Fibroblast of lung (primary cell): ENCODE measurements around the gene PLA1A. TPM values are rescaled to one million over a fixed set of nuclear protein-coding genes. Genes with fewer than 3 reads are reported as not detected.

ENCODE experiments used
- DNase-seq, 2 donors: peaks; one replicate each; pipeline versions ENCODE4 v3.0.0 to v3.0.0-alpha.2; 2010; ENCODE audit warnings: low read depth in 2 of 2
- H2AFZ ChIP-seq: 2 replicates; pipeline ENCODE4 v1.5.1; 2012; ENCODE audit warnings: low read length, control low read depth, inconsistent platforms
- H3K27ac ChIP-seq: 2 replicates; pipeline ENCODE4 v1.5.1; 2011; ENCODE audit warnings: low read length, control low read depth; ENCODE audit not compliant: insufficient read depth
- H3K27me3 ChIP-seq: 2 replicates; pipeline ENCODE4 v1.5.1; 2011; ENCODE audit warnings: mild to moderate bottlenecking, low read length; ENCODE audit not compliant: control insufficient read depth, insufficient read depth
- H3K36me3 ChIP-seq: 2 replicates; pipeline ENCODE4 v1.5.1; 2011; ENCODE audit warnings: low read length; ENCODE audit not compliant: control insufficient read depth, insufficient read depth
- H3K4me1 ChIP-seq: 2 replicates; pipeline ENCODE4 v1.5.1; 2011; ENCODE audit warnings: low read length; ENCODE audit not compliant: control insufficient read depth, insufficient read depth; ENCODE audit errors: extremely low read depth
- H3K4me2 ChIP-seq: 2 replicates; pipeline ENCODE4 v1.5.1; 2011; ENCODE audit warnings: low read length, control low read depth; ENCODE audit not compliant: insufficient read depth; ENCODE audit errors: extremely low read depth
- H3K4me3 ChIP-seq, 4 experiments: fragments of 200-600 bp in 1 of 4; sonication (generic) in 1 of 4; replicated peaks in 1 of 4; 2 replicates each; pipeline ENCODE4 v1.5.1; 2011 to 2016; ENCODE audit warnings: low read length in 4 of 4, low read depth in 3 of 4, mild to moderate bottlenecking in 3 of 4, control low read depth in 2 of 4, inconsistent platforms in 1 of 4, mixed read lengths in 1 of 4; ENCODE audit not compliant: insufficient read depth in 1 of 4; ENCODE audit errors: control extremely low read depth in 1 of 4
- H3K79me2 ChIP-seq: 2 replicates; pipeline ENCODE4 v1.5.1; 2012; ENCODE audit warnings: mild to moderate bottlenecking, low read length, inconsistent platforms; ENCODE audit not compliant: control insufficient read depth, insufficient read depth
- H3K9ac ChIP-seq: 2 replicates; pipeline ENCODE4 v1.5.1; 2011; ENCODE audit warnings: mild to moderate bottlenecking, low read length, control low read depth; ENCODE audit not compliant: insufficient read depth
- H3K9me3 ChIP-seq: 2 replicates; pipeline ENCODE4 v1.5.1; 2012; ENCODE audit warnings: low read depth, low read length; ENCODE audit not compliant: control insufficient read depth, insufficient read depth
- H4K20me1 ChIP-seq: 2 replicates; pipeline ENCODE4 v1.5.1; 2011; ENCODE audit warnings: low read length; ENCODE audit not compliant: control insufficient read depth, insufficient read depth; ENCODE audit errors: extremely low read depth
- EZH2 ChIP-seq: IDR thresholded peaks from 2 replicates; pipeline ENCODE4 v1.5.1; 2012; ENCODE audit warnings: low read length, control low read depth, mild to moderate bottlenecking; ENCODE audit errors: missing control alignments
- polyA plus RNA-seq, 2 donors: library from polyadenylated mRNA; depleted of rRNA in 1 of 2; stranded (reverse) in 1 of 2; unstranded in 1 of 2; fragments of >200 nt; gene quantifications; 2 replicates each; pipeline ENCODE4 v1.2.1, GENCODE V29; 2011 to 2012; ENCODE audit warnings: missing spikeins in 1 of 2
- total RNA-seq: library from RNA; depleted of rRNA; stranded (reverse); fragments of >200 nt; gene quantifications from 2 replicates; pipeline ENCODE4 v1.2.1, GENCODE V29; 2014
- TF ChIP-seq, protein P1 (sequence below), 2 donors: IDR thresholded peaks in 1 of 2; conservative IDR thresholded peaks in 1 of 2; 1 replicate in 1 of 2; 2 replicates in 1 of 2; pipeline ENCODE4 v1.5.1; 2011 to 2012; ENCODE audit warnings: low read length in 2 of 2, control low read depth in 1 of 2, inconsistent platforms in 1 of 2, low read depth in 1 of 2, mild to moderate bottlenecking in 1 of 2

PLA1A gene
- total and polyA plus RNA-seq, 2 donors (not counting 1 experiment from before 2014, with no cell fraction given): under 0.01 TPM; not detected in 1

DNA sequence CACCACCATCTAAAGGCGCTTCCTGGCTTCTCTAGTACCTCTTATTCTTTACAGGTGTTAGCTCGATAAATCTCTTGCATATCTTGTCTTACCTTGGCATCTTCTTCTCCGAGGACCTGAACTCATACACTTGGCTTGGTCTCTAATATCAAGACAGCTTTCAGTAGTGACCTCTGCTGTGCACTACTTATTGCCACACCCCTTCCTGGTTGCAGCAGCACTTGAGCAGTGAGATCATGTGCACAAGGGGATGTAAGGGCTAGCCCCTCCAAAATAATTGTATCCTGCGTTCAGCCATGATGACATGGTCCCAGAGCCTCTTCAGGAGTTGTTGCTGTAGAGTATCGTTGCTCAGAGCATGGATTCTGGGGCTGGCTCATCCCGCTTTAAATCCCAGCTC lies 1.3 kb upstream of the PLA1A start:
- H3K9ac ChIP-seq: no peak overlapping the region
- no peak overlapping the region for H3K27ac ChIP-seq
- no peaks in the 10 kb centered on the region for H4K20me1 ChIP-seq
- H3K4me1 ChIP-seq: no peaks in the 10 kb centered on the region
- H3K27me3 ChIP-seq: no peaks in the 10 kb centered on the region
- no peak overlapping the region for H3K4me3 ChIP-seq
- no peaks in the 10 kb centered on the region for H3K79me2 ChIP-seq
- H3K9me3 ChIP-seq: no peaks in the 10 kb centered on the region
- H2AFZ ChIP-seq: no peak overlapping the region
- DNase-seq: no peak
- no peak for TF ChIP-seq EZH2
- TF ChIP-seq, protein P1, sequence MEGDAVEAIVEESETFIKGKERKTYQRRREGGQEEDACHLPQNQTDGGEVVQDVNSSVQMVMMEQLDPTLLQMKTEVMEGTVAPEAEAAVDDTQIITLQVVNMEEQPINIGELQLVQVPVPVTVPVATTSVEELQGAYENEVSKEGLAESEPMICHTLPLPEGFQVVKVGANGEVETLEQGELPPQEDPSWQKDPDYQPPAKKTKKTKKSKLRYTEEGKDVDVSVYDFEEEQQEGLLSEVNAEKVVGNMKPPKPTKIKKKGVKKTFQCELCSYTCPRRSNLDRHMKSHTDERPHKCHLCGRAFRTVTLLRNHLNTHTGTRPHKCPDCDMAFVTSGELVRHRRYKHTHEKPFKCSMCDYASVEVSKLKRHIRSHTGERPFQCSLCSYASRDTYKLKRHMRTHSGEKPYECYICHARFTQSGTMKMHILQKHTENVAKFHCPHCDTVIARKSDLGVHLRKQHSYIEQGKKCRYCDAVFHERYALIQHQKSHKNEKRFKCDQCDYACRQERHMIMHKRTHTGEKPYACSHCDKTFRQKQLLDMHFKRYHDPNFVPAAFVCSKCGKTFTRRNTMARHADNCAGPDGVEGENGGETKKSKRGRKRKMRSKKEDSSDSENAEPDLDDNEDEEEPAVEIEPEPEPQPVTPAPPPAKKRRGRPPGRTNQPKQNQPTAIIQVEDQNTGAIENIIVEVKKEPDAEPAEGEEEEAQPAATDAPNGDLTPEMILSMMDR (conservative IDR thresholded peaks at IDR 0.05 in 1 of 2, IDR thresholded peaks at IDR 0.05 in 1 of 2; ENCODE audit: low read depth in 1 of 2, low read length in 2 of 2): no peak
- peak overlapping the region; percentile 56 for H3K4me2 ChIP-seq
- no peaks in the 10 kb centered on the region for H3K36me3 ChIP-seq

DNA sequence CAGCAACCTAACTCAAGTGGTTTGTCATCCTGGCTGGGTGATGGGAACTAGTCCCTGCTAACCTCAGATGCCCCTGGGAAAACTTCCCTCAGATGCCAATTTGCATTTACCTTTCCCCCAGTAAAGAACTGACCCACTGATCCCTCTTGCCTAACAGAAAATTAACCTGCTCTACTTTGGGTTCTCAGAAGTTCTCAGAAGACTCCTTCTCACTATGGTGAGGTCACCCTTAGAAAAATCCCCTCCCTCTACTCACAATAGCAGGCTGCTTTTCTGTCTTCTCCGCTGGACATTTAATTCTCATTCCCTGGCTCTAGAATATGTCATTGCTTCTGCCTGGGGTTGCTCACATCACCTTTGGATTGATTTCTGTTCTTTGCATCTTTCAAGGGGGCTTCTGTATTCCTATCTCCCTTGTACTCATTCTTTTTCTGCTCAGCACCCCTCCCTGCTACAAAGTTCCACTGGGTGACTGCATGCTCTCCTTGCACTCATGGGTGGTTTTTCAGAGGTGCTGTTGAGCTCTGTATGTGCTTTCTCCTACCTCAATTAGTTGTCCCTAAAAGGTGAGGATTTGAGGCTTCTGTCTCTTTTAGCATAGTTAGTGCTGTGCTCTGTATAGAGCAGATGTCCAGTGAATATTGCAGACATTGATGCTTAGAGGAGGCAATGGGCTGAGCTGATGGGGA lies 869 bp downstream of the PLA1A start:
- H3K36me3 ChIP-seq: no peaks in the 10 kb centered on the region
- H3K27me3 ChIP-seq: no peaks in the 10 kb centered on the region
- no peaks in the 10 kb centered on the region for H3K79me2 ChIP-seq
- no peak overlapping the region for H3K4me3 ChIP-seq
- no peak overlapping the region for H3K27ac ChIP-seq
- no peaks in the 10 kb centered on the region for H3K4me1 ChIP-seq
- no peaks in the 10 kb centered on the region for H3K9me3 ChIP-seq
- H4K20me1 ChIP-seq: no peaks in the 10 kb centered on the region
- TF ChIP-seq, protein P1 (conservative IDR thresholded peaks at IDR 0.05 in 1 of 2, IDR thresholded peaks at IDR 0.05 in 1 of 2; ENCODE audit: low read depth in 1 of 2, low read length in 2 of 2): no peak
- TF ChIP-seq EZH2: no peak
- no peak for DNase-seq
- H3K4me2 ChIP-seq: no peak overlapping the region
- no peak overlapping the region for H3K9ac ChIP-seq
- no peak overlapping the region for H2AFZ ChIP-seq

DNA sequence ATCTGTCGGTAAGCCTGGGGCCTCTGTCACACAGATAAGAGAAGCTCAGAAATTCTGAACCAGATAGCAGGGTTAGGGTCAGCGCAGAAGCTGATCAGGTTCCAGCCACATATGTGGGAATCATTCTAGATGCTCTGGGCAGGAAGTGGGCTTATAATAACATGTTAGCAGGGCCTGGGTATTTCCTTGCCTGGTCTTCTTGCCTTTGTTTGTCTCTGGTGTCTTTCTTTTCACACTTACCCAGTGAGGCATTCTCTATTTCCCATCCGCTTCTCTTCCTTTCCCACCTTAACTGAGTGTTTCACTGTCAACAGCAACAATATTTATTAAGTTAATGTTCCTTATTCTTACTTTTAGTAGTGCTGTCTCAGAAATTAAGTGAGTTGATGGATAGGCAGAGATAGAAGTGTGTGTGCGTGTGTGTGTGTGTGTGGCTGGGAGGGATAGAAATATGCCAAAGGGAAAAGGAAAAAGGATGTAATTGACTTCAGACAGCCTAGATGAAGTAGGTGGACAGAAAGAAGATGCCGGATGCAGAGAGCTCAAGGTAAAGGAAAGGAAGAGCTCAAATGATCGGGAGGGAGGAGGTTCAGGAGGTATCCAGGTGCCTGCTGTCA lies 2.0 kb downstream of the PLA1A start:
- Histone ChIP-seq H3K4me2 (no peak overlapping the region), H3K36me3 (no peaks in the 10 kb centered on the region), H4K20me1 (no peaks in the 10 kb centered on the region), H2AFZ (no peak overlapping the region), H3K4me3 (no peak overlapping the region), H3K4me1 (no peaks in the 10 kb centered on the region), H3K9me3 (no peaks in the 10 kb centered on the region), H3K27ac (no peak overlapping the region), H3K79me2 (no peaks in the 10 kb centered on the region), H3K27me3 (no peaks in the 10 kb centered on the region), H3K9ac (no peak overlapping the region)
- DNase-seq: no peak
- TF ChIP-seq EZH2: no peak
- TF ChIP-seq, protein P1 (conservative IDR thresholded peaks at IDR 0.05 in 1 of 2, IDR thresholded peaks at IDR 0.05 in 1 of 2; ENCODE audit: low read depth in 1 of 2, low read length in 2 of 2): no peak
